Sigmoid colon (tissue), 4 donors: ENCODE data around the gene NEU2.

Source experiments
- EP300 ChIP-seq, 4 donors: sonication (generic); formaldehyde crosslinking; IDR thresholded peaks; one replicate each; pipeline ENCODE4 v1.6.1; 2017; ENCODE audit warnings: antibody characterized with exemption in 4 of 4
- TF ChIP-seq, protein P1 (sequence below), 4 experiments: fragments of 450-650 bp in 3 of 4; fragments of 200-600 bp in 1 of 4; IDR thresholded peaks; one replicate each; pipeline ENCODE4 v1.5.1; 2016 to 2019; ENCODE audit warnings: antibody characterized with exemption in 4 of 4, mild to moderate bottlenecking in 3 of 4, moderate library complexity in 2 of 4

DNA sequence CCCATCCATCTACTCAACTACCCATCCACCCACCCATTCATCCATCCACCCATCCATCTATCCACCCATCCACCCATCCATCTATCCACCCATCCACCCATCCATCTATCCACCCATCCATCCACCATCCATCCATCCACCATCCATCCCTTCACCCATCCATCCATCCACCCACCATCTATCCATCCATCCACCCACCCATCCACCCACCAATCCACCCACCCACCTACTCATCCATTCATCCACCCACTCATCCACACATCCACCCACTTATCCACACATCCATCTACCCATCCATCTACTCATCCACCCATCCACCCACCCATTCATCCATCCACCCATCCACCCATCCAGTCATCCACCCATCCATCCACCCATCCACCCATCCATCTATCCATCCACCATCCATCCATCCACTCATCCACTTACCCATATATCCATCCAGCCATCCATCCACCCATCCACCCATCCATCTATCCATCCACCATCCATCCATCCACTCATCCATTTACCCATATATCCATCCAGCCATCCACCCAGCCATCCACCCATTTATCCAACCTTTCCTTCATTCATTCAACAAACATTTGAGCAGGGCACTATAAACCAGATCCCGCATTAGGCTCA lies 17.3 kb upstream of the NEU2 start:
- TF ChIP-seq EP300 (IDR thresholded peaks at IDR 0.05): no peak
- TF ChIP-seq, protein P1, sequence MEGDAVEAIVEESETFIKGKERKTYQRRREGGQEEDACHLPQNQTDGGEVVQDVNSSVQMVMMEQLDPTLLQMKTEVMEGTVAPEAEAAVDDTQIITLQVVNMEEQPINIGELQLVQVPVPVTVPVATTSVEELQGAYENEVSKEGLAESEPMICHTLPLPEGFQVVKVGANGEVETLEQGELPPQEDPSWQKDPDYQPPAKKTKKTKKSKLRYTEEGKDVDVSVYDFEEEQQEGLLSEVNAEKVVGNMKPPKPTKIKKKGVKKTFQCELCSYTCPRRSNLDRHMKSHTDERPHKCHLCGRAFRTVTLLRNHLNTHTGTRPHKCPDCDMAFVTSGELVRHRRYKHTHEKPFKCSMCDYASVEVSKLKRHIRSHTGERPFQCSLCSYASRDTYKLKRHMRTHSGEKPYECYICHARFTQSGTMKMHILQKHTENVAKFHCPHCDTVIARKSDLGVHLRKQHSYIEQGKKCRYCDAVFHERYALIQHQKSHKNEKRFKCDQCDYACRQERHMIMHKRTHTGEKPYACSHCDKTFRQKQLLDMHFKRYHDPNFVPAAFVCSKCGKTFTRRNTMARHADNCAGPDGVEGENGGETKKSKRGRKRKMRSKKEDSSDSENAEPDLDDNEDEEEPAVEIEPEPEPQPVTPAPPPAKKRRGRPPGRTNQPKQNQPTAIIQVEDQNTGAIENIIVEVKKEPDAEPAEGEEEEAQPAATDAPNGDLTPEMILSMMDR (IDR thresholded peaks at IDR 0.05): no peak
